ENCODE measurements around the gene UROC1. TPM values are rescaled to one million over a fixed set of nuclear protein-coding genes. Genes with fewer than 3 reads are reported as not detected.

The UROC1 gene
- total and polyA plus RNA-seq, 2 experiments from 2014 or later = not detected

DNA sequence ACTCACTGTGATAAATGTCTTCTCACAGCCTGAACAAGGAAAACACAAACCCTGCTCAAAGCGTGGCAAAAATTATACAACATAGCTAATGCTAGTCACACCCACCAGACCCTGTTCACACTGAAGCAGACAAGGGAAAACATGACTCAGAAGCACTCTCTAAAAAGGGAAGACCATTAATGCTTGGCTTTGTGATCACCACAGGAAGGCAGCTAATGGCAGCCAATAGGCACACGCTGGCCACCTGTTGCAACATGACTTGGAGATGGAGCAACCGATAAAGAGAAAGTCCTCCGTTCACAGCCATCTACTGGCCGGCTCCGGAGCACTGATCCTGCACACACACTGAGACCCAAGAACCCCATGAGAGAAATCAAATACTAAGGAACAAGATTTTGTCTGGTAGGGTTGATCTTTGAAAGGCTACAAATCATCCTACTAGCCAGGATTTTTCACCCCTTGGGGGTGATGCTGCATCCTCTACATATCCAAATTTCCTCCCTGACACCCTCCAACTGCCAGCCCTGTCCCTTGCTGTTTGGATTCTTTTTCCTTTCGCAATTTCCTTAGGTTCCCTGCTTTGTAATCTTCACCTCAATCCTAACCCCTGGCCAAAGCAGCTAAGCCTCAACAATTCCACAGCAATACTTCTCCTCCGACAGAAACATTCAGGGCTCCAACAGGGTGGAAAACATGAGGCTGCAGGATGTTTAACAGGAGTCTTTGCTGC is 45.1 kb downstream of the UROC1 start:
- peaks cover 35% of the 10 kb centered on the region for H3K4me1 Mint-ChIP-seq
- Histone ChIP-seq H4K20me1 (replicated peaks; ENCODE audit: insufficient read depth) (peaks cover 42% of the 10 kb centered on the region), H3K9me2 (ENCODE audit: insufficient read depth) (no peaks in the 10 kb centered on the region), H3K27me3 (ENCODE audit: insufficient read depth) (no peaks in the 10 kb centered on the region), H3F3A (replicated peaks; ENCODE audit: low read depth) (no peaks in the 10 kb centered on the region), H3K79me2 (replicated peaks; ENCODE audit: insufficient read depth) (peaks cover 73% of the 10 kb centered on the region), H3K4me3 (peak overlapping the region; percentile 85; the same call in 1 of the 2 replicates), H2AFZ (no peak overlapping the region), H3K4me1 (ENCODE audit: insufficient read depth) (peaks cover 18% of the 10 kb centered on the region), H3K36me3 (ENCODE audit: insufficient read depth) (peaks cover 26% of the 10 kb centered on the region), H3K4me2 (peak overlapping the region; percentile 93), H3K27ac (ENCODE audit: low read depth) (0 out of 2 replicates have a peak overlapping the region, but pooled peaks have one; percentile 39)
- peaks cover 8% of the 10 kb centered on the region for H3K27me3 Mint-ChIP-seq (ENCODE audit: insufficient read depth, low read depth, poor library complexity)
- ATAC-seq (no peak), DNase-seq (ENCODE audit: low spot score) (no peak)
- H3K36me3 Mint-ChIP-seq (ENCODE audit: low read depth) = peaks cover 57% of the 10 kb centered on the region
- peak overlapping the region; percentile 91 for H3K4me3 Mint-ChIP-seq
- no peaks in the 10 kb centered on the region; the same call in 2 of the 3 replicates for H3K9me3 Mint-ChIP-seq
- TF ChIP-seq EZH2phosphoT487 (IDR thresholded peaks at IDR 0.05; ENCODE audit: unreplicated experiment) (no peak), JUNB (IDR thresholded peaks at IDR 0.05; ENCODE audit: unreplicated experiment) (no peak), ZNF114 (CRISPR knock-in tag; IDR thresholded peaks at IDR 0.05) (no peak), CREB1 (CRISPR knock-in tag; IDR thresholded peaks at IDR 0.05; ENCODE audit: low read depth) (no peak), CTCF (conservative IDR thresholded peaks at IDR 0.05; ENCODE audit: low read depth in 2 of 2) (no peak), NANOG (IDR thresholded peaks at IDR 0.05; ENCODE audit: borderline replicate concordance) (no peak), REST (IDR thresholded peaks at IDR 0.05; ENCODE audit: unreplicated experiment) (no peak), EZH2 (IDR thresholded peaks at IDR 0.05; ENCODE audit: low read depth, unreplicated experiment) (no peak), POLR2AphosphoS5 (IDR thresholded peaks at IDR 0.05; ENCODE audit: low read depth) (no peak), STAT1 (IDR thresholded peaks at IDR 0.05; ENCODE audit: unreplicated experiment) (no peak)
- H3K27ac Mint-ChIP-seq = peak overlapping the region; percentile 83
